ENCODE measurements around the gene APOBEC3A. TPM values are rescaled to one million over a fixed set of nuclear protein-coding genes. Genes with fewer than 3 reads are reported as not detected.

Gene APOBEC3A
- total and polyA plus RNA-seq, 11 donors: 0.36 to 7.7 (median 1.0) TPM; not detected in 3

DNA sequence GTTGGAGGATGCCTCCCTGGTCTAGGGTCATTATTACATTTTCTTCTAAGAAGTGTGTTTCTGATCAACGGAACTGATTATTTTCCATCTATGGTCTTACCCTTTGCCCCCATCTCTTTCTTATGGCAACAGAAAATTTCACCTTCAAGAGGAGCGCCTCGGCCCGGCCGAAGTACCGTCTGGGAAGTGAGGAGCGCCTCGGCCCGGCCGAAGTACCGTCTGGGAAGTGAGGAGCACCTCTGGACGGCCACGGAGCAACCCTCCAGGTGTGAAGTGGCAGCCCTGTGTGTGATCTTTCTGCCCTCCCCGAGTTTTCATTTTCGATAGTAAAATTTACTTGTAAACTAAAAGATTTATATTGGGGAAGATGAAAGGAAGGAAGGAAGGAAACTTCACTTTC lies 53.5 kb downstream of the APOBEC3A start:
- Histone ChIP-seq H3K4me1 (peaks cover 0 to 24% (median 10%) of the 10 kb centered on the region in 12 donors), H3K36me3 (no peaks in the 10 kb centered on the region), H3K9me3 (no peaks in the 10 kb centered on the region), H3K4me3 (no peak overlapping the region), H3K27ac (no peak overlapping the region), H3K27me3 (no peaks in the 10 kb centered on the region)
- DNase-seq (no peak), ATAC-seq (no peak)
- WGBS, 4 donors: 77 to 83% (median 80%) methylated on average over 15 of the region's 15 CpGs
- intact Hi-C loops (cut with DNase I): loop anchor here in 1 of 10 donors (5.0 kb wide), 1 partner anchor 106 kb away; no protein-coding TSS in a partner anchor
- no peak for TF ChIP-seq POLR2A (IDR thresholded peaks at IDR 0.05)
- TF ChIP-seq, protein P1, sequence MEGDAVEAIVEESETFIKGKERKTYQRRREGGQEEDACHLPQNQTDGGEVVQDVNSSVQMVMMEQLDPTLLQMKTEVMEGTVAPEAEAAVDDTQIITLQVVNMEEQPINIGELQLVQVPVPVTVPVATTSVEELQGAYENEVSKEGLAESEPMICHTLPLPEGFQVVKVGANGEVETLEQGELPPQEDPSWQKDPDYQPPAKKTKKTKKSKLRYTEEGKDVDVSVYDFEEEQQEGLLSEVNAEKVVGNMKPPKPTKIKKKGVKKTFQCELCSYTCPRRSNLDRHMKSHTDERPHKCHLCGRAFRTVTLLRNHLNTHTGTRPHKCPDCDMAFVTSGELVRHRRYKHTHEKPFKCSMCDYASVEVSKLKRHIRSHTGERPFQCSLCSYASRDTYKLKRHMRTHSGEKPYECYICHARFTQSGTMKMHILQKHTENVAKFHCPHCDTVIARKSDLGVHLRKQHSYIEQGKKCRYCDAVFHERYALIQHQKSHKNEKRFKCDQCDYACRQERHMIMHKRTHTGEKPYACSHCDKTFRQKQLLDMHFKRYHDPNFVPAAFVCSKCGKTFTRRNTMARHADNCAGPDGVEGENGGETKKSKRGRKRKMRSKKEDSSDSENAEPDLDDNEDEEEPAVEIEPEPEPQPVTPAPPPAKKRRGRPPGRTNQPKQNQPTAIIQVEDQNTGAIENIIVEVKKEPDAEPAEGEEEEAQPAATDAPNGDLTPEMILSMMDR (IDR thresholded peaks at IDR 0.05): no peak

Other genes starting within 250 kb of the APOBEC3A start
- 100 to 1,000 TPM in 6 of 9 donors, 10 to 100 TPM in 3; 75.2 to 405 (median 125) TPM for gene SUN2, start 201.6 kb upstream of the APOBEC3A start, total RNA-seq
- gene SUN2, start 201.6 kb upstream of the APOBEC3A start, polyA plus RNA-seq: 100 to 1,000 TPM in 1 of 2 donors, 10 to 100 TPM in 1; 41.3 to 203 TPM
- gene DNAL4, start 163.5 kb upstream of the APOBEC3A start, total RNA-seq: 10 to 100 TPM in 5 of 9 donors, 1 to 10 TPM in 4; 8.2 to 16.4 (median 10.4) TPM
- 10 to 100 TPM in 1 of 2 donors, 1 to 10 TPM in 1; 7.9 to 14.9 TPM for gene DNAL4, start 163.5 kb upstream of the APOBEC3A start, polyA plus RNA-seq
- 10 to 100 TPM; 15.4 to 34.0 (median 20.7) TPM for gene NPTXR, start 113.6 kb upstream of the APOBEC3A start, total RNA-seq
- gene NPTXR, start 113.6 kb upstream of the APOBEC3A start, polyA plus RNA-seq: 10 to 100 TPM; 18.8 to 19.1 TPM
- gene CBX6, start 85.4 kb upstream of the APOBEC3A start, total RNA-seq: 10 to 100 TPM; 28.3 to 59.0 (median 43.9) TPM
- 10 to 100 TPM; 21.1 to 43.5 TPM for gene CBX6, start 85.4 kb upstream of the APOBEC3A start, polyA plus RNA-seq
- gene APOBEC3B, start 24.7 kb downstream of the APOBEC3A start, total RNA-seq: 10 to 100 TPM in 1 of 9 donors, 1 to 10 TPM in 3, under 1 TPM in 3, not detected in 2; 0.49 to 10.3 (median 1.1) TPM
- 1 to 10 TPM in 1 of 2 donors, under 1 TPM in 1; 0.85 to 1.0 TPM for gene APOBEC3B, start 24.7 kb downstream of the APOBEC3A start, polyA plus RNA-seq
- 10 to 100 TPM in 8 of 9 donors, 1 to 10 TPM in 1; 7.3 to 53.8 (median 26.3) TPM for gene APOBEC3C, start 56.6 kb downstream of the APOBEC3A start, total RNA-seq
- gene APOBEC3C, start 56.6 kb downstream of the APOBEC3A start, polyA plus RNA-seq: 10 to 100 TPM; 12.3 to 24.9 TPM
- 1 to 10 TPM in 4 of 9 donors, under 1 TPM in 5; 0.20 to 4.7 (median 0.87) TPM for gene APOBEC3D, start 63.5 kb downstream of the APOBEC3A start, total RNA-seq
- 1 to 10 TPM in 1 of 2 donors, under 1 TPM in 1; 0.80 to 1.4 TPM for gene APOBEC3D, start 63.5 kb downstream of the APOBEC3A start, polyA plus RNA-seq
- gene APOBEC3F, start 83.3 kb downstream of the APOBEC3A start, total RNA-seq: 10 to 100 TPM in 2 of 9 donors, 1 to 10 TPM in 7; 1.2 to 18.2 (median 4.3) TPM
- 1 to 10 TPM; 1.4 to 9.6 TPM for gene APOBEC3F, start 83.3 kb downstream of the APOBEC3A start, polyA plus RNA-seq
- 10 to 100 TPM in 1 of 9 donors, 1 to 10 TPM in 8; 1.8 to 21.9 (median 3.3) TPM for gene APOBEC3G, start 119.7 kb downstream of the APOBEC3A start, total RNA-seq
- 1 to 10 TPM; 2.9 to 3.5 TPM for gene APOBEC3G, start 119.7 kb downstream of the APOBEC3A start, polyA plus RNA-seq
- 1 to 10 TPM in 1 of 9 donors, under 1 TPM in 3, not detected in 5; 0.21 to 1.7 (median 0.61) TPM for gene APOBEC3H, start 139.6 kb downstream of the APOBEC3A start, total RNA-seq
- gene APOBEC3H, start 139.6 kb downstream of the APOBEC3A start, polyA plus RNA-seq: under 1 TPM in 1 of 2 donors, not detected in 1; 0.46 TPM
- 100 to 1,000 TPM in 1 of 9 donors, 10 to 100 TPM in 8; 48.3 to 187 (median 75.0) TPM for gene CBX7, start 195.1 kb downstream of the APOBEC3A start, total RNA-seq
- gene CBX7, start 195.1 kb downstream of the APOBEC3A start, polyA plus RNA-seq: 10 to 100 TPM; 50.1 to 60.4 TPM